Stimulated activated CD4-positive, alpha-beta T cell treated with anti-CD3 and anti-CD28 coated beads, Interleukin-1b, Interleukin-23, amount 100 ng/mL, for 24 hours (primary cell): ENCODE measurements around the gene RNU6-9.
"Not testable (repeated sequence)": the region's sequence is repeated elsewhere in the genome, so short reads cannot be mapped to it uniquely, and the experiment has no call there.

Experiments
- DNase-seq, 4 experiments: peaks; one replicate each; pipeline ENCODE4 v3.0.0-alpha.2; 2020; ENCODE audit warnings: low read depth in 4 of 4, low spot score in 1 of 4

Gene RNU6-9

DNA sequence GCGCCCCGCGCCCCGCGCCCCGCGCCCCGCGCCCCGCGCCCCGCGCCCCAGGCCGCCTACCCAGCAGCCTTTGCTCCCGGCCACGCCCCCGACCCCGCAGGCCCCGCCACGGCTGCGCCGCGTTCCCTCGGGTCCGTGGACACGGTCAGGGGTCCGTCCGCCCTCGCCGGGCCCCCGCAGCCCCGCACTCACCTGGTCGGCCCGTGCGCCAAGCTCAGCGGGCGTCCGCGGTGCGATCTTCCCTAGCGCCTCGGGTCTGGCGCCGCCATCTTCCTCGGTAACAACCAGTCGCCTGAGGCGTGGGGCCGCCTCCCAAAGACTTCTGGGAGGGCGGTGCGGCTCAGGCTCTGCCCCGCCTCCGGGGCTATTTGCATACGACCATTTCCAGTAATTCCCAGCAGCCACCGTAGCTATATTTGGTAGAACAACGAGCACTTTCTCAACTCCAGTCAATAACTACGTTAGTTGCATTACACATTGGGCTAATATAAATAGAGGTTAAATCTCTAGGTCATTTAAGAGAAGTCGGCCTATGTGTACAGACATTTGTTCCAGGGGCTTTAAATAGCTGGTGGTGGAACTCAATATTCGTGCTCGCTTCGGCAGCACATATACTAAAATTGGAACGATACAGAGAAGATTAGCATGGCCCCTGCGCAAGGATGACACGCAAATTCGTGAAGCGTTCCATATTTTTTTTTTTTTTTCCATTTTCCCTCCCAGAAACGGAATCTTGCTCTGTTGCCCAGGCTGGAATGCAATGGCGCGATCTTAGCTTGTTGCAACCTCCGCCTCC lies at the start of gene RNU6-9, which contains the start of gene MED16:
RNU6-9 (plus strand) TSS at position 591 of the 796 bp plus-strand sequence.
MED16 (minus strand) TSS at position 294 of the 796 bp plus-strand sequence. CDS start 2,056 bp downstream, outside the sequence.
- peak; percentile 69 to 86 (median 78) for DNase-seq

DNA sequence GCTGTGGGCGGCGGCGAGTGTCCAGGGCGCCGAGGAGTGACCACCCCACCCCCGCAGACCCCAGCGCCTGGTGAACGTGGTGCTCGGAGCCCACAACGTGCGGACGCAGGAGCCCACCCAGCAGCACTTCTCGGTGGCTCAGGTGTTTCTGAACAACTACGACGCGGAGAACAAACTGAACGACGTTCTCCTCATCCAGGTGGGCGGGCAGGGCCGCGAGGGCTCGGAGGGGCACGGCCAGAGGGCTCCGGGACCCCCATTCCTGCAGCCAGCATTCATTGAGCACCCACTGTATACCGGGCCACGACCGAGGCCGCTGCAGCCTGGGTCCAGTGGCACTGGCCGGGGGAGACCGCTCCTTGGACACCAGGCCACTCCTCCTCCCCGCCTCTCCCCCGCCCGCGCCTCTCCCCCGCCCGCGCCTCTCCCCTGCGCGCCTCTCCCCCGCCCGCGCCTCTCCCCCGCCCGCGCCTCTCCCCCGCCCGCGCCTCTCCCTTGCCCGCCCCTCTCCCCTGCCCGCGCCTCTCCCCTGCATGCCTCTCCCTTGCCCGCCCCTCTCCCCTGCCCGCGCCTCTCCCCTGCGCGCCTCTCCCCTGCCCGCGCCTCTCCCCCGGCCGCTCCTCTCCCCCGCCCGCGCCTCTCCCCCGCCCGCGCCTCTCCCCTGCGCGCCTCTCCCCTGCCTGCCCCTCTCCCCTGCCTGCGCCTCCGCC lies 49.3 kb upstream of the RNU6-9 start:
- no peak for DNase-seq

DNA sequence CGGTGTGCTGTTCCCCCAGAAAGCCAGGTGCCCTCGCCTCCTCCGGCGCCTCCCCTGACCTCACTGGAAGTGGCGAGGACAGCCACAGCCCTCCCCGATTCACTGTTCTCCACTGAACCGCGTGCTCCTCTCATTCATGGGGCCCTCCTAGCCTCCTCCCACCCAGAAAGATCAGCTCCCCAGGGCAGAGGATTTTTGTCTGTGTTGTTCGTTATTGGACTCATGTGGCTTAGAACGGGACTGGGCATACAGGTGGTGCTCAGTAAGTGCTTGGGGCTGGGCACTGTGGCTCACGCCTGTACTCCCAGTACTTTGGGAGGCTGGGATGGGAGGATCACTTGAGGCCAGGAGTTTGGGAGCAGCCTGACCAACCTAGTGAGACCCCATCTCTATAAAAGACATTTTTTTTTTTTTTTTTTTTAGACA lies 48.7 kb upstream of the RNU6-9 start:
- DNase-seq, result no peak

DNA sequence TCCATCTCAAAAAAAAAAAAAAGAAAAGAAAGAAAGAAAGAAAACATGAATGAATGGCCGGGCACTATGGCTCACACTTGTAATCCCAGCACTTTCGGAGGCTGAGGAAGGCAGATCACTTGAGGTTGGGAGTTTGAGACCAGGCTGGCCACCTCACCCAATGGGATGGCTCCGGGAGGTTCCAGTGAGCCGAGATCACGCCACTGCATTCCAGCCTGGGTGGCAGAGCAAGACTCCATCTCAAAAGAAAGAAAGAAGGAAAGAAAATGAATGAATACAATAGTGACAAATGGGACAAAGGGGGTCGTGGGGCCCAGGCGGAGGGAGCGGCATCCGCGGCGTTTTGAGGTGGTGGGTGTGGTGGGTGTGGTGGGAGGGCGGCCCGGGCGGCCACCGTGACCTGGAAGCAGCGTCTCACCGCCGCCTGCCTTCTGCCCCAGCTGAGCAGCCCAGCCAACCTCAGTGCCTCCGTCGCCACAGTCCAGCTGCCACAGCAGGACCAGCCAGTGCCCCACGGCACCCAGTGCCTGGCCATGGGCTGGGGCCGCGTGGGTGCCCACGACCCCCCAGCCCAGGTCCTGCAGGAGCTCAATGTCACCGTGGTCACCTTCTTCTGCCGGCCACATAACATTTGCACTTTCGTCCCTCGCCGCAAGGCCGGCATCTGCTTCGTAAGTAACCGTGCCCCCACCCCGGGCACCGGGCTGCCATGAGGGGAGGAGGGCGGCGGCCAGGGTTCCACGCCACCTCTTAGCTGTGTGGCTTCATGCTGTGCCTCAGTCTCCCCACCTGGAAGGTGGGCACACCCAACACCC lies 47.4 kb upstream of the RNU6-9 start:
- DNase-seq, result no peak

DNA sequence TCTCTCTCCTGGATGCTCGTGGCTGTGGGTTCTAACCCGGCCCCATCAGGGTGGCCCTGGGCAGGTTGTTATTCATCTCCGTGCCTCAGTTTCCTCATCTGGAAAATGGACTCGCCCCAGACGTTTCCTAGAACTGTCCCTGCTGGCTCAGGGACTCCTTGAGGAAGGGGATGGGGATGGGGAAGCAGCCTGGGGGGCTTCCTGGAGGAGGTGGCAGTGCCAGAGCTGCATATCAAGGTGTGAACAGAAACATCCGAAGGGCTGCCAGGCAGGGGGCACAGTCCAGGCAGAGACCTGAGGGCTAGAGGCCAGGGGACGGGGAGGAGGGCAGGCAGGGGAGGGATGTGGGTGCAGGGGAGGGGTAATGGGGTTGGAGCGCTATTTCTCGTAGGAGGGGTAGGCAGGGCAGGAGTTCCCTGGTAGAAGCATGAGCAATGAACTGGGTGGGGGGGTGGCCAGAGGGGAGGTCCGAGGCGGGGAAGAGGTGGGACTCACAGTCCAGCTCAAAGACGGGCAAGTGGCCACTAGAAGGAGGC lies 44.8 kb upstream of the RNU6-9 start:
- DNase-seq, result no peak

DNA sequence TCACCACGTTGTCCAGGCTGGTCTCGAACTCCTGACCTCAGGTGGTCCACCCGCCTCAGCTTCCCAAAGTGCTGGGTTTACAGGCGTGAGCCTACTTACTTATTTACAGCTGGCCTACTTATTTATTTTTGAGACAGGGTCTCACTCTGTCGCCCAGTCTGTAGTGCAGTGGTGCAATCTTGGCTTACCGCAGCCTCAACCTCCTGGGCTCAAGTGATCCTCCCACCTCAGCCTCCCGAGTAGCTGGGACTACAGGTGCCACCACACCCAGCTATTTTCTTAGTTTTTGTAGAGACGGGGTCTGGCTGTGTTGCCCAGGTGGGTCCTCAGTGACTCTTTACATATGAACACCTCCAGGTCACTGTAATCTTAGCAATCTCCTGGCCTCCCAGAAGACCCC lies 44.1 kb upstream of the RNU6-9 start:
- DNase-seq, result not testable (repeated sequence)

DNA sequence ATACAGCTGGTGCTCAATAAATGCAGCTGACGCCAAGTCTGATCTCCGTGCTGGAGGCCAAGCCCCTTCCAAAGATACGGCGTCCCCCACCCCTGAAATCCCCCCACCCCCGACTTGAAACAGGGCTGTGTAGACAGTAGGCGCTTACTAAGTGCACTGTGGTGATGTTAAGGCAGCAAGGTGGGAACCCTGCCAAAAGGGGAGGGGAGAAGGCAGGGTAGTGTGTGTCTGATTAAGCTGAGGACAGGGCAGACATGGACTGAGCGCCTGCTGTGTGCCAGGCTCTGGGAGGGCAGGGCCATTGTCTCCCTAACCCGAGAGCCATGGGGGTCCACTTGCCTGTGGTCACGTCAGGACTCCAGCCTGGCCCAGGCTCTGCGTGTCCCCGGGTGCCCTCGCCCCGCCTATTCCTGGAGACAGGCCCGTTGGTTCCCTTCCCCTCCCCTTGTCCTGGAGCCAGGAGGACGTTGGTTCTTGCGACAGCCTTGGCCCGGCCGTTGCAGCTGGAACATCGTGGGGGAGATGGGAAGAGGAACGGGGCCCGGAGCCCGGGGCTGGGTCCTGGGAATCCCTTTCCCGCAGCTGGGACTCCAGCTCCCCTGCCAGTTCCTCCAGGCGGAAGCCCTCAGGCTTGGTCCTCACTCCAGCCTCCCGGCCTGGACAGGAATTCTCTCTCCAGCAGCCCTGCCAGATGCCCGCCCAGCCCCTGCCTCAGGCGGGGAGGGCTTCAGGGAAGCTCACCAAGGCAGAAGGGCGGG lies 42.9 kb upstream of the RNU6-9 start:
- DNase-seq, result no peak

DNA sequence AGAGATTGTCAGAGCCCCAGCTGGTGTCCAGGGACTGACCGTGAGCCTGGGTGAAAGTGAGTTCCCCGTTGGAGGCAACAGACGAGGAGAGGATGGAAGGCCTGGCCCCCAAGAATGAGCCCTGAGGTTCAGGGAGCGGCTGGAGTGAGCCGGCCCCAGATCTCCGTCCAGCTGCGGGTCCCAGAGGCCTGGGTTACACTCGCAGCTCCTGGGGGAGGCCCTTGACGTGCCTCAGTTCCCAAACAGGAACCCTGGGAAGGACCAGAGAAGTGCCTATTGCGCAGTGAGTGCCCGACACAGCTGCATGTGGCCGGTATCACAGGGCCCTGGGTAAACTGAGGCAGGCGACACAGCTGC lies 42.3 kb upstream of the RNU6-9 start:
- DNase-seq, result no peak

DNA sequence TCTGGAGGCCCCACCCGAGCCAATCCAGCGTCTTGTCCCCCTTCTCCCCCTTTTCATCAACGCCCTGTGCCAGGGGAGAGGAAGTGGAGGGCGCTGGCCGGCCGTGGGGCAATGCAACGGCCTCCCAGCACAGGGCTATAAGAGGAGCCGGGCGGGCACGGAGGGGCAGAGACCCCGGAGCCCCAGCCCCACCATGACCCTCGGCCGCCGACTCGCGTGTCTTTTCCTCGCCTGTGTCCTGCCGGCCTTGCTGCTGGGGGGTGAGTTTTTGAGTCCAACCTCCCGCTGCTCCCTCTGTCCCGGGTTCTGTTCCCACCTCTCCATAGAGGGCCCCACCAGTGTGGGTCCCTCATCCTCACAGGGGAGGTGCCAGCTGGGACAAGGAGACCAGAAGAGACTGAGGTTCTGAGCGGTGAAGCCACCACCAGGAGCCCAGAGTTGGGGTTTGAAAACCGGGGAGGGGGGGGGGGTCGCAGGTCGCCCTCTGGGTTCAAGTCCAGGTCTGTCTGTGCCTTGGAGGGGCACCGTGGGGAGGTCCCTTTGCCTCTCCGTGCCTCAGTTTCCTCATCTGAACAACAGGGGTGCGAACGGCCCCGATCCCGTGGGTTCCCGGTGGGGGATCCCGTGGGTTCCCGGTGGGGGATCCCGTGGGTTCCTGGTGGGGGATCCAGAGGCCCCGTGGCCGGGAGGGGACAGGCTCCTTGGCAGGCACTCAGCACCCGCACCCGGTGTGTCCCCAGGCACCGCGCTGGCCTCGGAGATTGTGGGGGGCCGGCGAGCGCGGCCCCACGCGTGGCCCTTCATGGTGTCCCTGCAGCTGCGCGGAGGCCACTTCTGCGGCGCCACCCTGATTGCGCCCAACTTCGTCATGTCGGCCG lies 40.9 kb upstream of the RNU6-9 start, which contains the start of gene ELANE:
ELANE (plus strand) TSS at position 168 of the 878 bp plus-strand sequence; CDS start at position 194, 26 bp downstream.
- no peak for DNase-seq

DNA sequence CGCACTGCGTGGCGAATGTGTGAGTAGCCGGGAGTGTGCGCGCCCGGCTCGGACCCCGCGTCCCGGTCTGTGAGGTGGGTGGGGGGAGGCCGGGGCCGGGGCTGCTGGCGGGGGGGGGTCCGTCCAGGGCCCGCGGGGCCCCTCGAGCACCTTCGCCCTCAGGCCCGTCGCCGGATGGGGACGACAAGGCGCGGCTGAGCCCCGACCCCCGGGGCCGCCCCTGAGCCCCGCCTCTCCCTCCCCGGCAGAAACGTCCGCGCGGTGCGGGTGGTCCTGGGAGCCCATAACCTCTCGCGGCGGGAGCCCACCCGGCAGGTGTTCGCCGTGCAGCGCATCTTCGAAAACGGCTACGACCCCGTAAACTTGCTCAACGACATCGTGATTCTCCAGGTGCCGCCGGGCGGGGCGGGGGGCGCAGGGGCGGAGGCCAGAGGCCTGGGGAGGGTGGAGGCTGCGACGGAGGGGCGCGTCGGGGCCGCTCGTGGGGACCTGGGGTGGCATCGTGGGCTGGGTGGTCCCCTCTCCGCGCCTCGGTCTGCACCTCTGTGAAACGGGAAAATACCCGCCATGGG lies 40.2 kb upstream of the RNU6-9 start:
- no peak for DNase-seq

DNA sequence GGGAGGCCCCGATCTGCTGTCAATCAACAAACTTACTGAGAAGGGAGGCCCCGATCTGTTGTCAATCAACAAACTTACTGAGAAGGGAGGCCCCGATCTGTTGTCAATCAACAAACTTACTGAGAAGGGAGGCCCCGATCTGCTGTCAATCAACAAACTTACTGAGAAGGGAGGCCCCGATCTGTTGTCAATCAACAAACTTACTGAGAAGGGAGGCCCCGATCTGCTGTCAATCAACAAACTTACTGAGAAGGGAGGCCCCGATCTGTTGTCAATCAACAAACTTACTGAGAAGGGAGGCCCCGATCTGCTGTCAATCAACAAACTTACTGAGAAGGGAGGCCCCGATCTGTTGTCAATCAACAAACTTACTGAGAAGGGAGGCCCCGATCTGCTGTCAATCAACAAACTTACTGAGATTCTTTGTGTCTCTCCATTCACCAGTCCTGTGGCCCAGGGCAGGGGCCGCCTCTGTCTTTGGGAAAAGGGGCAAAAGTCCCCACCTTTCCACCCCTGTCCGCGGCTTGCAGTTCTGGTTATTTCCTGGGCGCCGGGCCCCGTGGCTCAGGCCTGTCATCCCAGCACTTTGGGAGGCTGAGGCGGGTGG lies 39.6 kb upstream of the RNU6-9 start:
- not testable (repeated sequence) for DNase-seq

DNA sequence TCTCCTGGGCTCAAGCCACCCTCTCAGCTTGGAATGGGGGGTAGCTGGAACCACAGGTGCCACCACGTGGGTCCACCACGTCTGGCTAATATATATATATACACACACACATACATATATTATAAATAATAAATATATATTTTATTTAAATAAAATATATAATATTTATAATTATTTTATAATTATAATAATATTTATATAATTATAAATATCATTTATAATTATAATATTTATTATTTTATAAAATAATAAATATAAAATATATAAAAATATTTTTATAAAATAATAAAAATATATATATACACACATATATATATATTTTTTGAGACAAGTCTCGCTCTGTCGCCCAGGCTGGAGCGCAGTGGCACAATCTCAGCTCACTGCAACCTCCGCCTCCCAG lies 38.7 kb upstream of the RNU6-9 start:
- no peak for DNase-seq

DNA sequence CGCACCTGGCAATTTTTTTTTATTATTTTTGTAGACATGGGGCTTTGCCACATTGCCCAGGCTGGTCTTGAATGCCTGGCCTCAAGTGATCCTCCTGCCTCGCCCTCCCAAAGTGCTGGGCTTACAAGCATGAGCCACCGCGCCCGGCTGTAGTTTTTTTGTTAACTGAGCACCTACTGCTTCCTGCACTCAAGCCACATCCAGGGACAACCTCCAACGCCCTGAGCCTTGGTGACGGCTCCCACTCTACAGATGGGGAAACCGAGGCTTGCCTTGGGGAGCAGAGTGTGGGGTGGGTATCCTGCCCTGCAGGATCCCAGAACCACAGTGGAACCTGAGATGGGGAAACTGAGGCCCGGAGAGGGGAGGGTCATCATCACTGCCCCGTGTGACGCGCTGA lies 38.1 kb upstream of the RNU6-9 start:
- DNase-seq, result no peak

DNA sequence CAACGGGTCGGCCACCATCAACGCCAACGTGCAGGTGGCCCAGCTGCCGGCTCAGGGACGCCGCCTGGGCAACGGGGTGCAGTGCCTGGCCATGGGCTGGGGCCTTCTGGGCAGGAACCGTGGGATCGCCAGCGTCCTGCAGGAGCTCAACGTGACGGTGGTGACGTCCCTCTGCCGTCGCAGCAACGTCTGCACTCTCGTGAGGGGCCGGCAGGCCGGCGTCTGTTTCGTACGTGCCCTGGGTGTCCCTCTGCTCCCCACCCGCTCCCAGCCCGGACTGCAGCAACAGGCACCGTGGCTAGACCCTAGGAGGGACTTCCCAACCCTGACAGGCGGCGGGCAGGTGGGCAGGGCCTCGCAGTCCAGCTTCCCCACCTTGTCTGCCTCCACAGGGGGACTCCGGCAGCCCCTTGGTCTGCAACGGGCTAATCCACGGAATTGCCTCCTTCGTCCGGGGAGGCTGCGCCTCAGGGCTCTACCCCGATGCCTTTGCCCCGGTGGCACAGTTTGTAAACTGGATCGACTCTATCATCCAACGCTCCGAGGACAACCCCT lies 37.6 kb upstream of the RNU6-9 start:
- no peak for DNase-seq

DNA sequence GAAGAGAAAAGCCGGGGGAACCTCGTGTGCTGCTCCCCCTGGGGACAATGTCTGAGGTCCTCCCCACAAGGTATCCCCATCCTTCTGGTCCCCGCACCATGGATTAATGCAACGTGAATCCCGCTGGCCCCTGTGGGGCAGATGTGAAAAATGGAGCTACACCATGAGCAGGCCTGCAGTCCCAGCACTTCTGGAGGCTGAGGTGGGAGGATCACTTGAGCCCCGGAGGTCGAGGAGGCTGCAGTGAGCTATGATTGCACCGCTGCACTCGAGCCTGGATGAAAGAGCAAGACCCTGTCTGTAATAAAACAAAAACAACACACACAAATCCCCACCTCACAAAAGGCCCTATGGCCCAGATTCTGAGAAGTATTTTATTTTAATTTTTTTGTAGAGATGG lies 35.0 kb upstream of the RNU6-9 start:
- no peak for DNase-seq

DNA sequence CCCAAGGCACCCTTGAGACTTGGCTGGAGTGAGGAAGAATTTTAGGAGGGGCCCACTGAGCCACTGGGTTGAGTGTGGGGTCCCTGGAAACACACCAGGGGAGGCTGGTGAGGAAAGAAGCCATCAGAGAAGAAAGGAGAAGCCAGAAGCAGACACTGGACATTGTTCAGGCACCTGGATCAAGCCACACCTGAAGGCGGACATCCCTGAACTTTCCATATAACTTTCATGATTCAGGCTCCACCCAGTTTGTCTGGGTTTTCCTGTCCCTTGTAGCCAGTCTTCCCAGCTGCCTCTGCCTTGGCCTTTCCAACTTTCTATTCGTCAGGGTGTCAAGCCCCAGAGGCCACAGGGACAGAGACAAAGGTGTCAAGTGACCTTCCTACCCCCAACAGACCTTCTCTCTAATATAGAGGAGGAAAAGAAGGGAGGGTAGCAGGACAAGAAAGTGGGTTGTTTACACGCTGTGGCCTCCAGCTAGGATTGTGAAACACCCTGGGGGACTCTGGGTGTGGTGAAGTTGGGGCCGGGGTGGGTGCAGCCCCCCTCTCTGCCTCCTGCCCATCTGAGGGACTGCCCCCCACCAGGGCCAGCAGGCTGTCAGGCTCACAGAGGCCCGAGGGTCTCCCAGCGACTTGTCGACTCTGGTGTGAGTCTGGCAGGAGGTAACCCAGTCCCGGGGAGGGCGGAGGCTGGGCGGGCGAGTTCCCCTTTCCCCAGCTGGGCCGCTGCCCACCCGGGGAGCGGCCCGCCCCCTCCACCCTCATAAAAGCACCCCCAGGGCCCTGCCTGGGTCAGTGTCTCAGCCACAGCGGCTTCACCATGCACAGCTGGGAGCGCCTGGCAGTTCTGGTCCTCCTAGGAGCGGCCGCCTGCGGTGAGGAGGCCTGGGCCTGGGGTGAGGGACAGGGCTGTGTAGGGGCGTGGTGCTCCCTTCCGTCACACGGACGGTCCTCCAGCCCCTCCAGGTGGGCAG lies 34.1 kb upstream of the RNU6-9 start, which contains the start of gene CFD:
CFD (plus strand) TSS at position 797 of the 976 bp plus-strand sequence; CDS start at position 823, 26 bp downstream.
- DNase-seq, result no peak

DNA sequence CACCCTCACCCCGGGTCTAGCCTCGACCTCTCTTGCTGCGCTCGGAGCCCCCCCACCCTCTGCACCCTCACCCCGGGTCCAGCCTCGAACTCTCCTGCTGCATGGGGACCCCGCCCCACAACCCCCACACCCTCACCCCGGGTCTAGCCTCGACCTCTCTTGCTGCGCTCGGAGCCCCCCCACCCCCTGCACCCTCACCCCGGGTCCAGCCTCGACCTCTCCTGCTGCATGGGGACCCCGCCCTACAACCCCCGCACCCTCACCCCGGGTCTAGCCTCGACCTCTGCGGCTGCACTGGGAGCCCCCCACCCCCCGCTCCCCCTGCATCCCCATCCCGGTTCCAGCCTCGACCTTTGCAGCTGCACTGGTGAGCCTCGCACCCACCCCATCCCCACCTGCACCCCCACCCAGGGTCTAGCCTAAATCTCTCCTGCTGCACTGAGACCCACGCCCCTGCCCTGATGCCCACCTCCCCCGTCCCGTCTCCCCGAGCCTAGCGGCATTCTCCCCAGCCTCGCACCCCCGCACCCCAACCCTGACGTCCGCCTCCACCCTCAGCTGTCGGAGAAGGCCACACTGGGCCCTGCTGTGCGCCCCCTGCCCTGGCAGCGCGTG lies 32.0 kb upstream of the RNU6-9 start:
- DNase-seq, result no peak
